K562 (cell line): ENCODE results near the gene SUPT5H. TPM values are rescaled to one million over a fixed set of nuclear protein-coding genes. Genes with fewer than 3 reads are reported as not detected.

Source experiments
- ATAC-seq: fragments of 200-7000 bp; cut with Tn5 transposase; 3 replicates; pipeline ENCODE4 v1.9.1; 2020; ENCODE audit warnings: moderate library complexity
- BruUV-seq: library from RNA; stranded (reverse); fragments of 400-500 nt; replicated peaks from 2 replicates; lab custom pipeline; 2021; lab: Mats Ljungman, UMichigan
- CTCF ChIA-PET: fragments of 300-600 bp; formaldehyde crosslinking; extraction: SDS; loops from one replicate; lab custom pipeline; 2021; ENCODE audit warnings: low intra/inter-chr PET ratio; lab: Yijun Ruan, JAX
- POLR2A ChIA-PET: fragments of 300-600, 350-650 bp; sonication (Branson Sonifier 250); formaldehyde crosslinking; extraction: SDS; loops from one replicate; lab custom pipeline; 2021; ENCODE audit warnings: antibody characterized with exemption, inconsistent platforms; lab: Yijun Ruan, JAX
- DNase-seq, 4 experiments: peaks; one replicate each; pipeline versions ENCODE4 v3.0.0 to v3.0.0-alpha.2; 2011 to 2018; ENCODE audit warnings: low spot score in 3 of 4, mixed read lengths in 3 of 4; ENCODE audit errors: extremely low read depth in 1 of 4
- FAIRE-seq: peaks from 2 replicates; lab custom pipeline; 2011; peaks lifted over from hg19 to GRCh38; lab: Jason Lieb, UNC
- H2AFZ ChIP-seq: 2 replicates; pipeline ENCODE4 v1.6.0; 2011; ENCODE audit warnings: low read depth, low read length, control low read depth, inconsistent platforms
- H3K27ac ChIP-seq: fragments of 200-600 bp; 3 replicates; pipeline ENCODE4 v1.8.0; 2011; ENCODE audit warnings: low read depth, mild to moderate bottlenecking, control low read depth, inconsistent platforms, low read length, moderate library complexity, mixed read lengths; ENCODE audit errors: extremely low read depth
- H3K27me3 ChIP-seq, 2 experiments: fragments of 300-600 bp in 1 of 2; 2 replicates in 1 of 2; 3 replicates in 1 of 2; pipeline versions ENCODE4 v1.6.0 to v1.8.0; 2011; ENCODE audit warnings: inconsistent platforms in 2 of 2, low read length in 2 of 2, mild to moderate bottlenecking in 1 of 2, mixed read lengths in 1 of 2, moderate library complexity in 1 of 2; ENCODE audit not compliant: control insufficient read depth in 2 of 2, insufficient read depth in 2 of 2
- H3K36me3 ChIP-seq: fragments of 300-600 bp; 3 replicates; pipeline ENCODE4 v1.8.0; 2011; ENCODE audit warnings: mild to moderate bottlenecking, low read length, inconsistent platforms; ENCODE audit not compliant: control insufficient read depth, insufficient read depth
- H3K4me1 ChIP-seq, 2 experiments: fragments of 200-600 bp in 1 of 2; replicated peaks in 1 of 2; 2 replicates in 1 of 2; 3 replicates in 1 of 2; pipeline versions ENCODE4 v1.5.1 to v1.8.0; 2011; ENCODE audit warnings: inconsistent platforms in 2 of 2, low read length in 2 of 2, mild to moderate bottlenecking in 1 of 2, mixed read lengths in 1 of 2, moderate library complexity in 1 of 2; ENCODE audit not compliant: control insufficient read depth in 2 of 2, insufficient read depth in 2 of 2
- H3K4me2 ChIP-seq: 2 replicates; pipeline ENCODE4 v1.6.1; 2011; ENCODE audit warnings: low read length, control low read depth, inconsistent platforms, mixed read lengths; ENCODE audit not compliant: insufficient read depth
- H3K4me3 ChIP-seq: fragments of 200-600 bp; sonication (generic), shearing (Covaris generic); 2 replicates; pipeline ENCODE4 v1.5.1; 2016; ENCODE audit warnings: control low read depth, inconsistent platforms
- H3K79me2 ChIP-seq: fragments of 200-600 bp; 3 replicates; pipeline ENCODE4 v1.8.0; 2011; ENCODE audit warnings: low read length, inconsistent platforms; ENCODE audit not compliant: control insufficient read depth, insufficient read depth
- H3K9ac ChIP-seq, 2 experiments: 2 replicates each; pipeline versions ENCODE4 v1.6.0 to v1.6.1; 2011; ENCODE audit warnings: low read depth in 2 of 2, low read length in 2 of 2, control low read depth in 1 of 2, inconsistent platforms in 1 of 2, mild to moderate bottlenecking in 1 of 2, mixed read lengths in 1 of 2; ENCODE audit not compliant: insufficient read depth in 1 of 2
- H3K9me1 ChIP-seq: one replicate; pipeline ENCODE4 v1.6.0; 2011; ENCODE audit warnings: inconsistent platforms, mild to moderate bottlenecking, low read length, moderate library complexity; ENCODE audit not compliant: control insufficient read depth, insufficient read depth
- H3K9me3 ChIP-seq: replicated peaks from 2 replicates; pipeline ENCODE4 v1.5.1; 2011; ENCODE audit warnings: low read depth, low read length, inconsistent platforms; ENCODE audit not compliant: control insufficient read depth, insufficient read depth
- H4K20me1 ChIP-seq: replicated peaks from 2 replicates; pipeline ENCODE4 v1.6.1; 2011; ENCODE audit warnings: low read length, inconsistent platforms, mixed read lengths; ENCODE audit not compliant: control insufficient read depth, insufficient read depth
- NEUROD1 ChIP-seq: fragments of 150-350 bp; IDR thresholded peaks from 2 replicates; pipeline ENCODE4 v1.6.1; 2014; ENCODE audit warnings: borderline replicate concordance, low read length, low read depth; ENCODE audit not compliant: partially characterized antibody
- ZNF740 ChIP-seq, 3 experiments: fragments of 200-800 bp in 1 of 3; sonication (Bioruptor generic) in 1 of 3; sonication (generic) in 1 of 3; formaldehyde crosslinking in 1 of 3; IDR thresholded peaks; 2 replicates each; pipeline versions ENCODE4 v1.6.1 to v1.8.0; 2016 to 2022; ENCODE audit warnings: mild to moderate bottlenecking in 2 of 3, missing compliant biosample characterization in 2 of 3, missing genetic modification characterization in 2 of 3, missing genetic modification reagents in 1 of 3
- WGBS: fragments of 100-300 bp; shearing (Covaris generic); methylation state at CpG from one replicate; pipeline ENCODE4 v1.1.6; 2016; ENCODE audit warnings: low coverage, mixed read lengths; ENCODE audit not compliant: insufficient coverage; ENCODE audit errors: missing lambda C conversion rate; 5-methylcytosine and 5-hydroxymethylcytosine counted together
- in situ Hi-C: fragments of 300-500 bp; cut with MboI; formaldehyde crosslinking; loops from 4 replicates; pipeline ENCODE4 v1.15.0; 2018; ENCODE audit warnings: inconsistent platforms, mixed read lengths
- intact Hi-C: fragments of 100-400 bp; cut with micrococcal nuclease; formaldehyde crosslinking; loops from 2 replicates; pipeline ENCODE4 v1.14.2; 2022
- polyA plus RNA-seq, 8 experiments: library from polyadenylated mRNA; depleted of rRNA in 4 of 8; stranded (reverse) in 5 of 8; unstranded in 3 of 8; fragments of >200 nt; fragmentation: Nextera tagmentation in 2 of 8; fragmentation: Illumina TruSeq in 1 of 8; extraction: Ambion mirVana in 2 of 8; extraction: Trizol in 1 of 8; gene quantifications; 2 replicates each; pipeline versions ENCODE4 v1.2.1 to v1.2.3, GENCODE V29; 2011 to 2014; ENCODE audit warnings: inconsistent platforms in 1 of 8, missing spikeins in 1 of 8
- total RNA-seq, 7 experiments: library from RNA; depleted of rRNA in 6 of 7; stranded (reverse); fragments of >200 nt in 6 of 7; fragmentation: Illumina TruSeq in 2 of 7; extraction: Trizol in 2 of 7; gene quantifications; 2 replicates each; pipeline versions ENCODE4 v1.2.1 to v1.2.3, GENCODE V29; 2011 to 2021; ENCODE audit warnings: low replicate concordance in 1 of 7
- TF ChIP-seq, protein P1 (sequence below): sonication (generic); formaldehyde crosslinking; IDR thresholded peaks from 2 replicates; pipeline ENCODE4 v1.8.1; 2023; ENCODE audit warnings: mild to moderate bottlenecking, missing genetic modification reagents
- TF ChIP-seq, protein P2 (sequence below): fragments of 200-800 bp; sonication (Bioruptor generic); IDR thresholded peaks from 2 replicates; pipeline ENCODE4 v1.6.1; 2017; ENCODE audit warnings: missing genetic modification characterization, missing compliant biosample characterization

SUPT5H gene
- total and polyA plus RNA-seq, 9 of the 15 experiments (the other 6 are each of a cell fraction or from before 2014, with no cell fraction given): 13.3 to 85.9 (median 35.9) TPM

- Histone ChIP-seq H3K36me3 (no peaks in the 10 kb centered on the region), H2AFZ (peak within 1 kb of the TSS; percentile 97), H4K20me1 (no peaks in the 10 kb centered on the region), H3K79me2 (no peaks in the 10 kb centered on the region), H3K4me1 (peaks cover 10 to 29% of the 10 kb centered on the region in 2 experiments; a peak in 4 of 5 replicates), H3K27ac (no peak within 1 kb of the TSS), H3K27me3 (no peaks in the 10 kb centered on the region), H3K9me3 (no peaks in the 10 kb centered on the region), H3K9me1 (no peaks in the 10 kb centered on the region), H3K9ac (peak within 1 kb of the TSS; percentile 9 to 76; a peak in 3 of 4 replicates)
- no peak for FAIRE-seq
- POLR2A ChIA-PET: interaction anchor here (0.8 to 2.6 kb wide), 2 partner anchors 9 to 18 kb away, joined by 5 to 15 read pairs; partner anchors contain the start of gene TIMM50
- BruUV-seq: no TSS peak
- CTCF ChIA-PET: interaction anchor here (0.7 to 1.1 kb wide), 2 partner anchors 48 to 128 kb away, joined by 3 read pairs; no protein-coding TSS in a partner anchor
- WGBS: 63% methylated on average over 35 of the region's 60 CpGs
- peak; percentile 45 for ATAC-seq
- in situ Hi-C loops (no loop called here), intact Hi-C loops (loop anchor here (1.0 to 5.0 kb wide), 3 partner anchors 18 to 173 kb away; partner anchors contain the start of genes EID2B and TIMM50)
- DNase-seq: peak; percentile 36 to 57 (median 53)
- TF ChIP-seq NEUROD1 (no peak), ZNF740 (CRISPR knock-in tag; IDR thresholded peaks at IDR 0.05) (no peak), ZNF740 (tag; IDR thresholded peaks at IDR 0.05) (0 out of 4 replicates have a peak, but pooled peaks of 1 of the 2 experiments have one; percentile 20)
- TF ChIP-seq, protein P1, sequence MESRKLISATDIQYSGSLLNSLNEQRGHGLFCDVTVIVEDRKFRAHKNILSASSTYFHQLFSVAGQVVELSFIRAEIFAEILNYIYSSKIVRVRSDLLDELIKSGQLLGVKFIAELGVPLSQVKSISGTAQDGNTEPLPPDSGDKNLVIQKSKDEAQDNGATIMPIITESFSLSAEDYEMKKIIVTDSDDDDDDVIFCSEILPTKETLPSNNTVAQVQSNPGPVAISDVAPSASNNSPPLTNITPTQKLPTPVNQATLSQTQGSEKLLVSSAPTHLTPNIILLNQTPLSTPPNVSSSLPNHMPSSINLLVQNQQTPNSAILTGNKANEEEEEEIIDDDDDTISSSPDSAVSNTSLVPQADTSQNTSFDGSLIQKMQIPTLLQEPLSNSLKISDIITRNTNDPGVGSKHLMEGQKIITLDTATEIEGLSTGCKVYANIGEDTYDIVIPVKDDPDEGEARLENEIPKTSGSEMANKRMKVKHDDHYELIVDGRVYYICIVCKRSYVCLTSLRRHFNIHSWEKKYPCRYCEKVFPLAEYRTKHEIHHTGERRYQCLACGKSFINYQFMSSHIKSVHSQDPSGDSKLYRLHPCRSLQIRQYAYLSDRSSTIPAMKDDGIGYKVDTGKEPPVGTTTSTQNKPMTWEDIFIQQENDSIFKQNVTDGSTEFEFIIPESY (CRISPR knock-in tag): peak; percentile 74
- TF ChIP-seq, protein P2, sequence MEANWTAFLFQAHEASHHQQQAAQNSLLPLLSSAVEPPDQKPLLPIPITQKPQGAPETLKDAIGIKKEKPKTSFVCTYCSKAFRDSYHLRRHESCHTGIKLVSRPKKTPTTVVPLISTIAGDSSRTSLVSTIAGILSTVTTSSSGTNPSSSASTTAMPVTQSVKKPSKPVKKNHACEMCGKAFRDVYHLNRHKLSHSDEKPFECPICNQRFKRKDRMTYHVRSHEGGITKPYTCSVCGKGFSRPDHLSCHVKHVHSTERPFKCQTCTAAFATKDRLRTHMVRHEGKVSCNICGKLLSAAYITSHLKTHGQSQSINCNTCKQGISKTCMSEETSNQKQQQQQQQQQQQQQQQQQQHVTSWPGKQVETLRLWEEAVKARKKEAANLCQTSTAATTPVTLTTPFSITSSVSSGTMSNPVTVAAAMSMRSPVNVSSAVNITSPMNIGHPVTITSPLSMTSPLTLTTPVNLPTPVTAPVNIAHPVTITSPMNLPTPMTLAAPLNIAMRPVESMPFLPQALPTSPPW (CRISPR knock-in tag): peak; percentile 41; the same call in 1 of the 2 replicates
- TF ChIP-seq, all 486 proteins: peak for 3
- H3K4me3 ChIP-seq: peak within 1 kb of the TSS; percentile 22
- H3K4me2 ChIP-seq: peak within 1 kb of the TSS; percentile 82
Observed at GRCh38 chr19:39498798-39499642, 53.6 kb downstream of the SUPT5H start, which contains the start of gene DLL3. DLL3 (plus strand) TSS chr19:39498947; CDS start chr19:39498975, 28 bp downstream.
